ENCODE measurements around the gene HMGCS2. TPM values are rescaled to one million over a fixed set of nuclear protein-coding genes. Genes with fewer than 3 reads are reported as not detected.

Gene HMGCS2
- total and polyA plus RNA-seq, 9 of the 15 experiments (the other 6 are each of a cell fraction or from before 2014, with no cell fraction given): 0.13 TPM; not detected in 8

GRCh38 chr1:119713039-119713748, 55.5 kb downstream of the HMGCS2 start (continued):
- TF ChIP-seq AFF1 (IDR thresholded peaks at IDR 0.05; ENCODE audit: low read depth in 1 of 2, partially characterized antibody in 2 of 2): peak in 1 of 2 experiments; percentile 19
- TF ChIP-seq ARID4B (CRISPR knock-in tag; IDR thresholded peaks at IDR 0.05): 0 out of 2 replicates have a peak, but pooled peaks have one; percentile 48
- TF ChIP-seq SAFB (IDR thresholded peaks at IDR 0.05; ENCODE audit: borderline replicate concordance, low read depth, low read length): no peak
- TF ChIP-seq TEAD1 (CRISPR knock-in tag; IDR thresholded peaks at IDR 0.05): no peak
- TF ChIP-seq ZBTB40 (IDR thresholded peaks at IDR 0.05): peak; percentile 62; the same call in 1 of the 2 replicates
- no peak for TF ChIP-seq ZBTB40 (CRISPR knock-in tag; IDR thresholded peaks at IDR 0.05)
- TF ChIP-seq TARDBP (IDR thresholded peaks at IDR 0.05): no peak
- TF ChIP-seq NFIC (IDR thresholded peaks at IDR 0.05): no peak
- no peak for TF ChIP-seq RHOXF2B (CRISPR knock-in tag; conservative IDR thresholded peaks at IDR 0.05)

All from K562 (cell line).